ENCODE data around the gene PGAP2. TPM values are rescaled to one million over a fixed set of nuclear protein-coding genes. Genes with fewer than 3 reads are reported as not detected.

Gene PGAP2
- total and polyA plus RNA-seq, 10 of the 15 experiments (the other 5 are each of a cell fraction or from before 2014, with no cell fraction given), result 12.3 to 37.4 (median 31.9) TPM

DNA sequence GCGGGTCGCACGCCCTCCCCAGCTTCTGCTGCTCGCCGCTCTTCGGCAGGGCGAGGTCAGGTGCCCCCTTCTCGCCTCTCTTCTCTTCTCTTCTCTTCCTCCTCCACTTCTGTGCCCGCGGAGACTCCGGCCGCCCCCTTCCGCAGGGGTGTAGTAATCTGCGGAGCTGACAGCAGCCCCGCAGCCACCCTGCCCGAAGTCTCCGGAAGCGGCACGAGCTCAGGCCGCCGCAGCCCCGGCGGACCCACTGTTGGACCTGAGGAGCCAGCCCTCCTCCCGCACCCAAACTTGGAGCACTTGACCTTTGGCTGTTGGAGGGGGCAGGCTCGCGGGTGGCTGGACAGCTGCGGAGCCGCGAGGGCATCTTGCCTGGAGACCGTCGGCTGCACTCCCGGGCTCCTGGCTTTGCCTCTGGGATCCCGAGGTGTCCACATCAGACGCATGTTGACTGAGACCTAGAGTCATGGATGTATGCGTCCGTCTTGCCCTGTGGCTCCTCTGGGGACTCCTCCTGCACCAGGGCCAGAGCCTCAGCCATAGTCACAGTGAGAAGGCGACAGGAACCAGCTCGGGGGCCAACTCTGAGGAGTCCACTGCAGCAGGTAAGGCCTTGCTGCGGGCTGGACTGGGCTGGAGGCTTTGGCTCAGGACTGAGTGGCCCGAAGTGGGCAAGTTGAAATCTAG is 47.6 kb downstream of the PGAP2 start:
- no peak for DNase-seq (ENCODE audit: low read depth, low spot score)
- Histone ChIP-seq H3K4me3 (peak overlapping the region; percentile 94), H3K27me3 (replicated peaks in 1 of 2; ENCODE audit: control insufficient read depth in 2 of 2, insufficient read depth in 2 of 2, low read length in 1 of 2) (no peaks in the 10 kb centered on the region), H4K20me1 (ENCODE audit: control insufficient read depth, insufficient read depth) (no peaks in the 10 kb centered on the region), H3K36me3 (ENCODE audit: control insufficient read depth in 2 of 2, insufficient read depth in 2 of 2, low read length in 1 of 2) (no peaks in the 10 kb centered on the region), H3K9me3 (replicated peaks; ENCODE audit: control insufficient read depth, insufficient read depth, low read length) (no peaks in the 10 kb centered on the region), H3K79me2 (ENCODE audit: control insufficient read depth, insufficient read depth, low read length) (peaks cover 55% of the 10 kb centered on the region), H3K9ac (ENCODE audit: control insufficient read depth, insufficient read depth, low read length) (peak overlapping the region; percentile 56), H3K4me2 (ENCODE audit: control insufficient read depth, insufficient read depth) (peak overlapping the region; percentile 98), H3K27ac (ENCODE audit: control insufficient read depth, insufficient read depth) (peak overlapping the region; percentile 53), H3K4me1 (ENCODE audit: control insufficient read depth, insufficient read depth, low read length) (peaks cover 36% of the 10 kb centered on the region), H2AFZ (ENCODE audit: control insufficient read depth, low read depth, low read length) (peak overlapping the region; percentile 47)
- ATAC-seq, result peak; percentile 10
- in situ Hi-C loops (cut with MboI) (loop anchor here (25.0 kb wide), 2 partner anchors 1481 to 1831 kb away; partner anchors contain the start of genes OR51B5, TRIM22 and TRIM5), intact Hi-C loops (cut with micrococcal nuclease; ENCODE audit: unreplicated experiment) (loop anchor here (1.0 to 2.0 kb wide), 4 partner anchors 23 to 93 kb away; no protein-coding TSS in a partner anchor)
- RAD21 ChIA-PET (ENCODE audit: unreplicated experiment), result interaction anchor here (1.0 to 16.5 kb wide), 27 partner anchors 9 to 243 kb away, joined by 3 to 605 read pairs (median 10); partner anchors contain the start of gene RHOG
- SMC1A ChIA-PET (ENCODE audit: uncharacterized antibody, unreplicated experiment), result interaction anchor here (1.4 to 21.1 kb wide), 27 partner anchors 17 to 234 kb away, joined by 3 to 805 read pairs (median 14); partner anchors contain the start of genes PGAP2 and RHOG
- POLR2A ChIA-PET, result interaction anchor here (0.6 to 13.2 kb wide), 14 partner anchors 9 to 344 kb away, joined by 3 to 405 read pairs (median 11); partner anchors contain the start of gene RHOG
- no peak for FAIRE-seq
- WGBS (ENCODE audit: insufficient coverage, insufficient replicate concordance, low lambda C conversion rate, missing lambda C conversion rate), result under 1% methylated on average over 39 of the region's 40 CpGs
- CTCF ChIA-PET, result interaction anchor here (1.1 to 39.6 kb wide), 26 partner anchors 7 to 242 kb away, joined by 3 to 1047 read pairs (median 14); partner anchors contain the start of genes PGAP2, RHOG and STIM1
- BruUV-seq (replicated peaks), result TSS peak; percentile 48
- TF ChIP-seq RAD21 (IDR thresholded peaks at IDR 0.05; ENCODE audit: insufficient read depth, low read depth, low read length), result 0 out of 2 replicates have a peak, but pooled peaks have one; percentile 4
- TF ChIP-seq DPF2 (IDR thresholded peaks at IDR 0.05), result 0 out of 2 replicates have a peak, but pooled peaks have one; percentile 16
- peak; percentile 78; the same call in 1 of the 2 replicates for TF ChIP-seq NR2F1 (conservative IDR thresholded peaks at IDR 0.05)
- 0 out of 2 replicates have a peak, but pooled peaks have one; percentile 7 for TF ChIP-seq IKZF1 (conservative IDR thresholded peaks at IDR 0.05)
- TF ChIP-seq NR2C2 (IDR thresholded peaks at IDR 0.05; ENCODE audit: borderline replicate concordance, control insufficient read depth, insufficient read length, low read depth), result no peak
- peak; percentile 41; the same call in 1 of the 2 replicates for TF ChIP-seq POLR2A (IDR thresholded peaks at IDR 0.05; ENCODE audit: low read depth, low read length)
- TF ChIP-seq BHLHE40 (IDR thresholded peaks at IDR 0.05; ENCODE audit: borderline replicate concordance in 1 of 2, low read depth in 2 of 2, low read length in 1 of 2), result peak in 1 of 2 experiments; percentile 82; a peak in 1 of 4 replicates
- TF ChIP-seq TARDBP (IDR thresholded peaks at IDR 0.05; ENCODE audit: borderline replicate concordance), result no peak
- TF ChIP-seq, protein P1, sequence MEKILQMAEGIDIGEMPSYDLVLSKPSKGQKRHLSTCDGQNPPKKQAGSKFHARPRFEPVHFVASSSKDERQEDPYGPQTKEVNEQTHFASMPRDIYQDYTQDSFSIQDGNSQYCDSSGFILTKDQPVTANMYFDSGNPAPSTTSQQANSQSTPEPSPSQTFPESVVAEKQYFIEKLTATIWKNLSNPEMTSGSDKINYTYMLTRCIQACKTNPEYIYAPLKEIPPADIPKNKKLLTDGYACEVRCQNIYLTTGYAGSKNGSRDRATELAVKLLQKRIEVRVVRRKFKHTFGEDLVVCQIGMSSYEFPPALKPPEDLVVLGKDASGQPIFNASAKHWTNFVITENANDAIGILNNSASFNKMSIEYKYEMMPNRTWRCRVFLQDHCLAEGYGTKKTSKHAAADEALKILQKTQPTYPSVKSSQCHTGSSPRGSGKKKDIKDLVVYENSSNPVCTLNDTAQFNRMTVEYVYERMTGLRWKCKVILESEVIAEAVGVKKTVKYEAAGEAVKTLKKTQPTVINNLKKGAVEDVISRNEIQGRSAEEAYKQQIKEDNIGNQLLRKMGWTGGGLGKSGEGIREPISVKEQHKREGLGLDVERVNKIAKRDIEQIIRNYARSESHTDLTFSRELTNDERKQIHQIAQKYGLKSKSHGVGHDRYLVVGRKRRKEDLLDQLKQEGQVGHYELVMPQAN (conservative IDR thresholded peaks at IDR 0.05), result peak; percentile 56
- TF ChIP-seq GATAD2B (conservative IDR thresholded peaks at IDR 0.05; ENCODE audit: low read depth), result 0 out of 2 replicates have a peak, but pooled peaks have one; percentile 35
- peak in 1 of 2 experiments; percentile 8; a peak in 1 of 4 replicates for TF ChIP-seq IKZF2 (IDR thresholded peaks at IDR 0.05)
- 0 out of 2 replicates have a peak, but pooled peaks have one; percentile 44 for TF ChIP-seq ZNF207 (IDR thresholded peaks at IDR 0.05; ENCODE audit: borderline replicate concordance)
- TF ChIP-seq, protein P2, sequence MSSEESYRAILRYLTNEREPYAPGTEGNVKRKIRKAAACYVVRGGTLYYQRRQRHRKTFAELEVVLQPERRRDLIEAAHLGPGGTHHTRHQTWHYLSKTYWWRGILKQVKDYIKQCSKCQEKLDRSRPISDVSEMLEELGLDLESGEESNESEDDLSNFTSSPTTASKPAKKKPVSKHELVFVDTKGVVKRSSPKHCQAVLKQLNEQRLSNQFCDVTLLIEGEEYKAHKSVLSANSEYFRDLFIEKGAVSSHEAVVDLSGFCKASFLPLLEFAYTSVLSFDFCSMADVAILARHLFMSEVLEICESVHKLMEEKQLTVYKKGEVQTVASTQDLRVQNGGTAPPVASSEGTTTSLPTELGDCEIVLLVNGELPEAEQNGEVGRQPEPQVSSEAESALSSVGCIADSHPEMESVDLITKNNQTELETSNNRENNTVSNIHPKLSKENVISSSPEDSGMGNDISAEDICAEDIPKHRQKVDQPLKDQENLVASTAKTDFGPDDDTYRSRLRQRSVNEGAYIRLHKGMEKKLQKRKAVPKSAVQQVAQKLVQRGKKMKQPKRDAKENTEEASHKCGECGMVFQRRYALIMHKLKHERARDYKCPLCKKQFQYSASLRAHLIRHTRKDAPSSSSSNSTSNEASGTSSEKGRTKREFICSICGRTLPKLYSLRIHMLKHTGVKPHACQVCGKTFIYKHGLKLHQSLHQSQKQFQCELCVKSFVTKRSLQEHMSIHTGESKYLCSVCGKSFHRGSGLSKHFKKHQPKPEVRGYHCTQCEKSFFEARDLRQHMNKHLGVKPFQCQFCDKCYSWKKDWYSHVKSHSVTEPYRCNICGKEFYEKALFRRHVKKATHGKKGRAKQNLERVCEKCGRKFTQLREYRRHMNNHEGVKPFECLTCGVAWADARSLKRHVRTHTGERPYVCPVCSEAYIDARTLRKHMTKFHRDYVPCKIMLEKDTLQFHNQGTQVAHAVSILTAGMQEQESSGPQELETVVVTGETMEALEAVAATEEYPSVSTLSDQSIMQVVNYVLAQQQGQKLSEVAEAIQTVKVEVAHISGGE (CRISPR knock-in tag; IDR thresholded peaks at IDR 0.05), result no peak
- no peak for TF ChIP-seq JUND (IDR thresholded peaks at IDR 0.05; ENCODE audit: low read depth, low read length)

Data from GM12878 (cell line).